ENCODE data around the gene GALNT1. TPM values are rescaled to one million over a fixed set of nuclear protein-coding genes. Genes with fewer than 3 reads are reported as not detected.

Gene GALNT1
- total RNA-seq, 1 donor from 2014 or later: 65.3 TPM

DNA sequence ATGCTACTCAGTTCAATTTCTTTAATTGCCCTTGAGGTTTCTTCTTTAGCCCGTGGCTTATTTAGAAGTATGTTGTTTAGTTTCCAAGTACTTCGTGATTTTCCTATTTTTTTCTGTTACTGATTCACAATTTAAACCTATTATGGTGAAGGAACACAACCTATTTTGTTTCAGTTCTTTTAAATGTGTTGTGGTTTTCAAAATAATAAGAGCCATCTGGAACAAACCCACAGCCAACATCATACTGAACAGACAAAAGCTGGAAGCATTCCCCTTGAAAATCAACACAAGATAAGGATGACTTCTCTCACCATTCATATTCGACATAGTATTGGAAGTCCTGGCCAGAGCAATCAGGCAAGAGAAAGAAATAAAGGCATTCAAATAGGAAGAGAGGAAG is 155.2 kb downstream of the GALNT1 start:
- DNase-seq: no peak
- Mint-ChIP-seq H3K27me3 (ENCODE audit: unreplicated experiment) (no peaks in the 10 kb centered on the region), H3K36me3 (ENCODE audit: unreplicated experiment) (peaks cover 8% of the 10 kb centered on the region), H3K4me3 (ENCODE audit: unreplicated experiment) (no peak overlapping the region), H3K27ac (ENCODE audit: unreplicated experiment) (no peak overlapping the region), H3K9me3 (ENCODE audit: unreplicated experiment) (peaks cover 2% of the 10 kb centered on the region), H3K4me1 (ENCODE audit: low read depth, unreplicated experiment) (no peaks in the 10 kb centered on the region)
- TF ChIP-seq, protein P1, sequence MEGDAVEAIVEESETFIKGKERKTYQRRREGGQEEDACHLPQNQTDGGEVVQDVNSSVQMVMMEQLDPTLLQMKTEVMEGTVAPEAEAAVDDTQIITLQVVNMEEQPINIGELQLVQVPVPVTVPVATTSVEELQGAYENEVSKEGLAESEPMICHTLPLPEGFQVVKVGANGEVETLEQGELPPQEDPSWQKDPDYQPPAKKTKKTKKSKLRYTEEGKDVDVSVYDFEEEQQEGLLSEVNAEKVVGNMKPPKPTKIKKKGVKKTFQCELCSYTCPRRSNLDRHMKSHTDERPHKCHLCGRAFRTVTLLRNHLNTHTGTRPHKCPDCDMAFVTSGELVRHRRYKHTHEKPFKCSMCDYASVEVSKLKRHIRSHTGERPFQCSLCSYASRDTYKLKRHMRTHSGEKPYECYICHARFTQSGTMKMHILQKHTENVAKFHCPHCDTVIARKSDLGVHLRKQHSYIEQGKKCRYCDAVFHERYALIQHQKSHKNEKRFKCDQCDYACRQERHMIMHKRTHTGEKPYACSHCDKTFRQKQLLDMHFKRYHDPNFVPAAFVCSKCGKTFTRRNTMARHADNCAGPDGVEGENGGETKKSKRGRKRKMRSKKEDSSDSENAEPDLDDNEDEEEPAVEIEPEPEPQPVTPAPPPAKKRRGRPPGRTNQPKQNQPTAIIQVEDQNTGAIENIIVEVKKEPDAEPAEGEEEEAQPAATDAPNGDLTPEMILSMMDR (IDR thresholded peaks at IDR 0.05; ENCODE audit: partially characterized antibody, unreplicated experiment): no peak

DNA sequence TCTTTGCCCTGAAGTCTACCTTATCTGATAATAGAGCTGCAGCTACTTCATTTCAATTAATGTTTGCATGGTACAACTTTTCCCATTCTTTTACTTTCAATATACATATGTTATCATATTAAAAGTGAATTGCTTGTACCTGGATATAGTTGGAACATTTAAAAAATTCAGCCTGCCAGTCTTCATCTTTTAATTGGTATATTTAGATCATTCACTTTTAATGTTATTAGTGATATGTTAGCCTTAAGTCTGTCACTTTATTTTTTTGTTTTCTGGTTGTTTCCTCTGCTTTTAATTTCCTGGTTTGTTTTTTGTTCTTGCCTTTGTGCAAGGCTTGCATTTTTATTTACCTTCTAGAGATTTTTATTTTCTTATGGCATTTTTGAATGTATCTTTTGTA is 158.2 kb downstream of the GALNT1 start:
- no peak overlapping the region for H3K4me3 Mint-ChIP-seq (ENCODE audit: unreplicated experiment)
- peaks cover 8% of the 10 kb centered on the region for H3K36me3 Mint-ChIP-seq (ENCODE audit: unreplicated experiment)
- no peak overlapping the region for H3K27ac Mint-ChIP-seq (ENCODE audit: unreplicated experiment)
- no peaks in the 10 kb centered on the region for H3K27me3 Mint-ChIP-seq (ENCODE audit: unreplicated experiment)
- H3K9me3 Mint-ChIP-seq (ENCODE audit: unreplicated experiment): no peaks in the 10 kb centered on the region
- DNase-seq: no peak
- TF ChIP-seq, protein P1 (IDR thresholded peaks at IDR 0.05; ENCODE audit: partially characterized antibody, unreplicated experiment): no peak
- H3K4me1 Mint-ChIP-seq (ENCODE audit: low read depth, unreplicated experiment): no peaks in the 10 kb centered on the region

DNA sequence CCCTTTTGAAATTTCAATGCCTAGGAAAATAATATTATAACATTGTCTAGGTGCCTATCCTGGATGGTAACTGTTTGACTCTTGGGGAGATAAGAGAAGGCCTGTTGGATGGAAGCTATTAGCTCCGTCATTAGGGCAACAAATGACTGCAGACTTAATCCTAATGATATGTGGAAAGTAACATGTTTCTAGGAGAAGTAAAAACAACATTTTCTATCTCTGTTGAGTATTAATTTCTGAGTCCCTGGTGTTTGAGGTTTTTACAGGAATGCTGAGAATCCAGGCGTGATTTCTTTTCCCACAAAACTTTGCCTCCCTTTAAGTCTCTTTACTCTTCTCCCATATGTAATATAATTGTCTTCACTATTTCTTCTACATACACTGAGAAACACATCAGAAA is 159.1 kb downstream of the GALNT1 start:
- no peaks in the 10 kb centered on the region for H3K9me3 Mint-ChIP-seq (ENCODE audit: unreplicated experiment)
- peaks cover 8% of the 10 kb centered on the region for H3K36me3 Mint-ChIP-seq (ENCODE audit: unreplicated experiment)
- H3K27me3 Mint-ChIP-seq (ENCODE audit: unreplicated experiment): peaks cover 2% of the 10 kb centered on the region
- H3K4me3 Mint-ChIP-seq (ENCODE audit: unreplicated experiment): no peak overlapping the region
- no peak for DNase-seq
- TF ChIP-seq, protein P1 (IDR thresholded peaks at IDR 0.05; ENCODE audit: partially characterized antibody, unreplicated experiment): no peak
- H3K27ac Mint-ChIP-seq (ENCODE audit: unreplicated experiment): no peak overlapping the region
- H3K4me1 Mint-ChIP-seq (ENCODE audit: low read depth, unreplicated experiment): no peaks in the 10 kb centered on the region

DNA sequence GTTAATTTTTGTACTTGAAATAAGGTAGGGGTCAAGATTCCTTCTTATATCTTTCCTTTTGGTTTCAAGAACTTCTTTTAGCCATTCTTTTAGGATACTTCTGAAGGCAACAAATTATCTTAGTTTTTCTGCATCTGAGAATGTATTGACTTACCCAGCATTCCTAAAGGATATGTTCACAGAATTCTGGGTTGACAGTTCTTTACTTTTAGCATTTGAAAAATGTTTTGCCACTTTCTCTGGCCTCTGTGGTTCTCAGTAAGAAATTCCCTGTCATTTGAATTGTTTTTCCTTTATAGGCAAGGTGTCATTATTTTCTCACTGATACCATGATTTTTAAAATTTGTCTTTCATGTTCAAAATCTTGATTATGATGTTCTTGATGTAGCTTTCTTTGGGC is 162.4 kb downstream of the GALNT1 start:
- DNase-seq: no peak
- Mint-ChIP-seq H3K9me3 (ENCODE audit: unreplicated experiment) (no peaks in the 10 kb centered on the region), H3K36me3 (ENCODE audit: unreplicated experiment) (no peaks in the 10 kb centered on the region), H3K27ac (ENCODE audit: unreplicated experiment) (no peak overlapping the region), H3K4me3 (ENCODE audit: unreplicated experiment) (no peak overlapping the region), H3K4me1 (ENCODE audit: low read depth, unreplicated experiment) (peaks cover 3% of the 10 kb centered on the region), H3K27me3 (ENCODE audit: unreplicated experiment) (peaks cover 2% of the 10 kb centered on the region)
- TF ChIP-seq, protein P1 (IDR thresholded peaks at IDR 0.05; ENCODE audit: partially characterized antibody, unreplicated experiment): no peak

DNA sequence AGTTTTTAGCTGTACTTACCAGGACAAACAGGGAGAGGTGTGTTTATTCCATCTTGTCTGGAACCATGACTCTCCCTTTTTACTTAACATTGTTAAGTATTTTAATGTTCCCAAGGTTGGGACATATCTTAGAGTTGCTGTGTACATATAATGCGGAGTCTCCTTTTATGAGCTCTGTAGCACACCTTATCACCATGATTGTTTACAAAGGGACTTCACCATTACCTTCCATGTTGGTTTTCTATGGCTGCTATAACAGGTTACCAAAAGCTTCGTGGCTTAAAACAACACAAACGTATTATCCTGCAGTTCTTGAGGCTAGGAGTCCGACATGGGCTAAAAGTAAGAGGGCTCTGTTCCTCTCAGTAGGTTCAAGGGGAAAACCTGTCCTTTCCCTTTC is 164.3 kb downstream of the GALNT1 start:
- TF ChIP-seq, protein P1 (IDR thresholded peaks at IDR 0.05; ENCODE audit: partially characterized antibody, unreplicated experiment): no peak
- H3K27me3 Mint-ChIP-seq (ENCODE audit: unreplicated experiment): peaks cover 2% of the 10 kb centered on the region
- no peaks in the 10 kb centered on the region for H3K9me3 Mint-ChIP-seq (ENCODE audit: unreplicated experiment)
- no peak for DNase-seq
- H3K4me1 Mint-ChIP-seq (ENCODE audit: low read depth, unreplicated experiment): peaks cover 3% of the 10 kb centered on the region
- no peak overlapping the region for H3K4me3 Mint-ChIP-seq (ENCODE audit: unreplicated experiment)
- no peaks in the 10 kb centered on the region for H3K36me3 Mint-ChIP-seq (ENCODE audit: unreplicated experiment)
- H3K27ac Mint-ChIP-seq (ENCODE audit: unreplicated experiment): no peak overlapping the region

Measured in glutamatergic neuron (in vitro differentiated cells).